A549 (cell line): Measurements from ENCODE around the gene ZNF525. TPM values are rescaled to one million over a fixed set of nuclear protein-coding genes. Genes with fewer than 3 reads are reported as not detected.

Experiments used
- ATAC-seq, 2 experiments: fragments of 200-7000 bp in 1 of 2; fragments of >200 bp in 1 of 2; cut with Nextera tagmentation in 1 of 2; cut with Tn5 transposase in 1 of 2; 3 replicates each; pipeline versions ENCODE4 v1.8.0 to v1.9.1; 2018 to 2020; ENCODE audit warnings: mild to moderate bottlenecking in 1 of 2, moderate library complexity in 1 of 2
- CTCF ChIA-PET: fragments of 300-600 bp; sonication (Branson Sonifier 250); formaldehyde crosslinking; extraction: SDS; loops from one replicate; lab custom pipeline; 2021; ENCODE audit warnings: antibody characterized with exemption, inconsistent platforms; lab: Yijun Ruan, JAX
- POLR2A ChIA-PET: fragments of 350-600 bp; formaldehyde crosslinking; extraction: SDS; loops from one replicate; lab custom pipeline; 2021; ENCODE audit warnings: antibody characterized with exemption, inconsistent platforms; lab: Yijun Ruan, JAX
- DNase-seq, 2 experiments: peaks; one replicate each; pipeline versions ENCODE4 v3.0.0 to v3.0.0-alpha.2; 2011 to 2016; ENCODE audit warnings: low read depth in 1 of 2, low spot score in 1 of 2
- FAIRE-seq: peaks from 2 replicates; lab custom pipeline; 2011; peaks lifted over from hg19 to GRCh38; lab: Jason Lieb, UNC
- H3K27ac ChIP-seq, 2 experiments: fragments of >200 bp; sonication (Bioruptor Twin); formaldehyde crosslinking; 3 replicates each; pipeline ENCODE4 v1.5.1; 2016 to 2017
- H3K4me1 ChIP-seq: fragments of >200 bp; sonication (Bioruptor Twin); formaldehyde crosslinking; 3 replicates; pipeline ENCODE4 v1.6.1; 2016
- H3K4me2 ChIP-seq: fragments of >200 bp; sonication (Bioruptor Twin); formaldehyde crosslinking; 3 replicates; pipeline ENCODE4 v1.6.1; 2016
- H3K4me3 ChIP-seq: fragments of >200 bp; sonication (Bioruptor Twin); formaldehyde crosslinking; 3 replicates; pipeline ENCODE4 v1.5.1; 2016
- H3K9me3 ChIP-seq: fragments of >200 bp; sonication (Bioruptor Twin); formaldehyde crosslinking; 3 replicates; pipeline ENCODE4 v1.6.1; 2016
- ATOH8 ChIP-seq: fragments of 250-450 bp; sonication (Bioruptor Pico); IDR thresholded peaks from 2 replicates; pipeline ENCODE4 v1.5.0; 2020; ENCODE audit warnings: low read depth, mild to moderate bottlenecking, moderate library complexity
- CEBPB ChIP-seq, 2 experiments: fragments of >200 bp in 1 of 2; sonication (Bioruptor Twin) in 1 of 2; formaldehyde crosslinking in 1 of 2; IDR thresholded peaks; 2 replicates each; pipeline ENCODE4 v1.6.1; 2012 to 2016
- CTCF ChIP-seq: fragments of >200 bp; sonication (Bioruptor Twin); formaldehyde crosslinking; IDR thresholded peaks from 3 replicates; pipeline ENCODE4 v1.5.1; 2016
- E2F6 ChIP-seq: IDR thresholded peaks from 2 replicates; pipeline ENCODE4 v1.6.1; 2012; ENCODE audit warnings: low read depth, borderline replicate concordance
- EHF ChIP-seq: fragments of 250-450 bp; sonication (Bioruptor Pico); IDR thresholded peaks from 2 replicates; pipeline ENCODE4 v1.5.0; 2020; ENCODE audit warnings: mild to moderate bottlenecking
- EHMT2 ChIP-seq: fragments of 200-600 bp; sonication (generic); IDR thresholded peaks from 2 replicates; pipeline ENCODE4 v1.6.1; 2016; ENCODE audit warnings: antibody characterized with exemption, low read depth, mild to moderate bottlenecking, moderate library complexity
- ELK1 ChIP-seq: fragments of 150-350 bp; IDR thresholded peaks from 2 replicates; pipeline ENCODE4 v1.6.1; 2014; ENCODE audit warnings: low read depth, mild to moderate bottlenecking, low read length
- EP300 ChIP-seq, 2 experiments: fragments of >200 bp; sonication (Bioruptor Twin); formaldehyde crosslinking; IDR thresholded peaks; 2 replicates in 1 of 2; 3 replicates in 1 of 2; pipeline ENCODE4 v1.6.1; 2016 to 2017
- ESRRA ChIP-seq: fragments of 150-350 bp; IDR thresholded peaks from 2 replicates; pipeline ENCODE4 v1.6.1; 2014; ENCODE audit warnings: mild to moderate bottlenecking, low read length, borderline replicate concordance
- GATA3 ChIP-seq: IDR thresholded peaks from 2 replicates; pipeline ENCODE4 v1.6.1; 2012; ENCODE audit warnings: borderline replicate concordance
- HOXA7 ChIP-seq: fragments of 250-450 bp; sonication (Bioruptor Pico); IDR thresholded peaks from 2 replicates; pipeline ENCODE4 v1.5.0; 2020; ENCODE audit warnings: mild to moderate bottlenecking, moderate library complexity
- KDM1A ChIP-seq: fragments of 200-600 bp; sonication (generic); IDR thresholded peaks from 2 replicates; pipeline ENCODE4 v1.6.1; 2016; ENCODE audit warnings: low read depth, mild to moderate bottlenecking
- MAFK ChIP-seq: fragments of 450-650 bp; IDR thresholded peaks from 2 replicates; pipeline ENCODE4 v1.6.1; 2014; ENCODE audit not compliant: partially characterized antibody
- MYC ChIP-seq: IDR thresholded peaks from 2 replicates; pipeline ENCODE4 v1.6.1; 2012; ENCODE audit warnings: mild to moderate bottlenecking, inconsistent platforms, low read length, improper control_type of control experiment, borderline replicate concordance
- NFE2L2 ChIP-seq: fragments of 150-350 bp; conservative IDR thresholded peaks from 2 replicates; pipeline ENCODE4 v1.6.1; 2014; ENCODE audit warnings: low read length
- NR3C1 ChIP-seq: fragments of >200 bp; sonication (Bioruptor Twin); formaldehyde crosslinking; IDR thresholded peaks from 3 replicates; pipeline ENCODE4 v1.6.1; 2017
- POLR2A ChIP-seq: IDR thresholded peaks from 2 replicates; pipeline ENCODE4 v1.6.1; 2012; ENCODE audit warnings: mild to moderate bottlenecking, low read length
- RARB ChIP-seq: fragments of 250-450 bp; sonication (Bioruptor Pico); IDR thresholded peaks from 2 replicates; pipeline ENCODE4 v1.8.0; 2021; ENCODE audit warnings: mild to moderate bottlenecking, moderate library complexity
- REST ChIP-seq: fragments of 200-600 bp; sonication (generic); IDR thresholded peaks from 2 replicates; pipeline ENCODE4 v1.6.1; 2016; ENCODE audit warnings: antibody characterized with exemption, mild to moderate bottlenecking, moderate library complexity
- RNF2 ChIP-seq: fragments of 200-600 bp; sonication (generic); IDR thresholded peaks from 2 replicates; pipeline ENCODE4 v1.6.1; 2016; ENCODE audit warnings: low read depth, mild to moderate bottlenecking, antibody characterized with exemption, moderate library complexity, borderline replicate concordance
- TFCP2L1 ChIP-seq: fragments of 250-450 bp; sonication (Bioruptor Pico); IDR thresholded peaks from 2 replicates; pipeline ENCODE4 v1.5.0; 2021; ENCODE audit warnings: mild to moderate bottlenecking
- TP53 ChIP-seq: fragments of 250-450 bp; sonication (Bioruptor Pico); IDR thresholded peaks from 2 replicates; pipeline ENCODE4 v1.5.0; 2021; ENCODE audit warnings: mild to moderate bottlenecking, moderate library complexity
- ZFP36 ChIP-seq: fragments of 450-650 bp; IDR thresholded peaks from 2 replicates; pipeline ENCODE4 v1.6.1; 2014; ENCODE audit warnings: borderline replicate concordance; ENCODE audit not compliant: partially characterized antibody
- WGBS: methylation state at CpG from one replicate; pipeline ENCODE4 v1.1.6; 2017; ENCODE audit errors: missing lambda C conversion rate; 5-methylcytosine and 5-hydroxymethylcytosine counted together
- polyA plus RNA-seq, 4 experiments: library from polyadenylated mRNA; depleted of rRNA in 3 of 4; stranded (reverse); fragments of >200 nt; fragmentation: RNase III in 1 of 4; extraction: RNeasy Plus Mini Kit Qiagen cat#74134 plus additional on column Dnase treatment in 1 of 4; gene quantifications; 2 replicates in 3 of 4; 3 replicates in 1 of 4; pipeline ENCODE4 v1.2.3, GENCODE V29; 2011 to 2017

Gene ZNF525
- polyA plus RNA-seq, 2 of the 4 experiments (the other 2 are of a cell fraction), result 0.12 to 1.00 TPM

GRCh38 chr19:53332484-53332883 lies 33.0 kb upstream of the ZNF525 start:
- DNase-seq (no peak), FAIRE-seq (no peak), ATAC-seq (no peak)
- peak overlapping the region; percentile 89; the same call in 1 of the 3 replicates for H3K4me3 ChIP-seq
- 68% methylated on average over 14 of the region's 14 CpGs for WGBS
- H3K27ac ChIP-seq, result no peak overlapping the region
- peaks cover 82% of the 10 kb centered on the region for H3K9me3 ChIP-seq
- no peaks in the 10 kb centered on the region for H3K4me1 ChIP-seq
- TF ChIP-seq HOXA7 (no peak), NFE2L2 (no peak), ESRRA (no peak), TP53 (CRISPR knock-in tag) (no peak), ZFP36 (no peak), REST (no peak), POLR2A (no peak), EP300 (IDR thresholded peaks at IDR 0.05) (no peak), RARB (CRISPR knock-in tag) (no peak), KDM1A (no peak), RNF2 (no peak), E2F6 (no peak), ATOH8 (CRISPR knock-in tag) (no peak)
- ChIA-PET CTCF (no interaction called here), POLR2A (no interaction called here)
- no peak overlapping the region; the same call in 2 of the 3 replicates for H3K4me2 ChIP-seq

- 27% methylated on average over 14 of the region's 14 CpGs for WGBS
- H3K4me1 ChIP-seq, result no peaks in the 10 kb centered on the region
- CTCF ChIA-PET, result no interaction called here
- POLR2A ChIA-PET, result interaction anchor here (0.7 kb wide), 1 partner anchor 61 kb away, joined by 6 read pairs; the partner anchor contains the start of gene ZNF765
- peak overlapping the region in 1 of 2 experiments; percentile 4; a peak in 1 of 6 replicates for H3K27ac ChIP-seq
- H3K9me3 ChIP-seq, result peaks cover 82% of the 10 kb centered on the region
- peak overlapping the region; percentile 89 for H3K4me3 ChIP-seq
- FAIRE-seq, result no peak
- H3K4me2 ChIP-seq, result peak overlapping the region; percentile 81
- peak in 1 of 2 experiments; percentile 49; a peak in 3 of 6 replicates for ATAC-seq
- TF ChIP-seq ZFP36, result no peak
- TF ChIP-seq TFCP2L1 (CRISPR knock-in tag), result no peak
- TF ChIP-seq MAFK, result no peak
- no peak for TF ChIP-seq CEBPB (IDR thresholded peaks at IDR 0.05)
- TF ChIP-seq MYC, result no peak
- no peak for TF ChIP-seq ELK1
- TF ChIP-seq EHF (CRISPR knock-in tag), result no peak
- TF ChIP-seq GATA3, result no peak
- no peak for TF ChIP-seq REST
- no peak for TF ChIP-seq CTCF
- no peak for TF ChIP-seq EHMT2
- TF ChIP-seq NR3C1, result no peak
- TF ChIP-seq, all 56 proteins: peak for 0
- DNase-seq, result peak in 1 of 2 experiments; percentile 14
Measured at GRCh38 chr19:53333066-53333462, 32.4 kb upstream of the ZNF525 start.
